Measurements from ENCODE around the gene MECR.

MECR gene

DNA sequence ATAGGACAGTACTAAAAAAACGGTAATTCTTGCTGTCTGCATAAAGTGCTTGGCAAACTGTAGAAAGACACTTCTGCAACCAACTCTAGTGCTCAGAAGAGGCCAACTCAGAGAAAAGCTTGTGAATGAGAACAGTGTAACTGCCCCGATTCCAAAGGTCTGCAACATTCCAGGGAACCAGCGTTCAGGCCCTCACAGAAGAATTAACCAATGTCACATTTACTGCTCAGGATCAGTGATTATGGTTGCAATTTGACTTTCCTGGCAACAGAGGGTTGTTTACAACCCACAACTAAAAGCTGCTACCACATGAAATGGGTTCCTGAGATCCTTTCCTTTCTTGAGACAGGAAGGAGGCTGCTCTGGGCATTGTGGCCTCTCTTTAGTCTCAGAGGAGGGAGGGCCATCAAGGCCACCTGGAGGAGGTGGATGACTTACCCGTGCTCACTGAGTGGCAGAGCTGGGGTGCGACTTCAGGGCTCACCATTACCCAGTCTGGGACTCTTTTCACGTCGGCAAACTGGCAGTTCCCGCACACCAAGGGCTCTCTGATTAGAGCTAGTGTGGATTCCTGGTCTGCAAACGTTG, 64.3 kb downstream of the MECR start:
- H3K4me3 ChIP-seq (replicated peaks in 1 of 2; ENCODE audit: low read depth in 2 of 2, low read length in 2 of 2), result no peak overlapping the region
- TF ChIP-seq, protein P1, sequence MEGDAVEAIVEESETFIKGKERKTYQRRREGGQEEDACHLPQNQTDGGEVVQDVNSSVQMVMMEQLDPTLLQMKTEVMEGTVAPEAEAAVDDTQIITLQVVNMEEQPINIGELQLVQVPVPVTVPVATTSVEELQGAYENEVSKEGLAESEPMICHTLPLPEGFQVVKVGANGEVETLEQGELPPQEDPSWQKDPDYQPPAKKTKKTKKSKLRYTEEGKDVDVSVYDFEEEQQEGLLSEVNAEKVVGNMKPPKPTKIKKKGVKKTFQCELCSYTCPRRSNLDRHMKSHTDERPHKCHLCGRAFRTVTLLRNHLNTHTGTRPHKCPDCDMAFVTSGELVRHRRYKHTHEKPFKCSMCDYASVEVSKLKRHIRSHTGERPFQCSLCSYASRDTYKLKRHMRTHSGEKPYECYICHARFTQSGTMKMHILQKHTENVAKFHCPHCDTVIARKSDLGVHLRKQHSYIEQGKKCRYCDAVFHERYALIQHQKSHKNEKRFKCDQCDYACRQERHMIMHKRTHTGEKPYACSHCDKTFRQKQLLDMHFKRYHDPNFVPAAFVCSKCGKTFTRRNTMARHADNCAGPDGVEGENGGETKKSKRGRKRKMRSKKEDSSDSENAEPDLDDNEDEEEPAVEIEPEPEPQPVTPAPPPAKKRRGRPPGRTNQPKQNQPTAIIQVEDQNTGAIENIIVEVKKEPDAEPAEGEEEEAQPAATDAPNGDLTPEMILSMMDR (IDR thresholded peaks at IDR 0.05; ENCODE audit: low read depth, low read length), result no peak
- DNase-seq (ENCODE audit: low read depth in 2 of 2), result no peak

DNA sequence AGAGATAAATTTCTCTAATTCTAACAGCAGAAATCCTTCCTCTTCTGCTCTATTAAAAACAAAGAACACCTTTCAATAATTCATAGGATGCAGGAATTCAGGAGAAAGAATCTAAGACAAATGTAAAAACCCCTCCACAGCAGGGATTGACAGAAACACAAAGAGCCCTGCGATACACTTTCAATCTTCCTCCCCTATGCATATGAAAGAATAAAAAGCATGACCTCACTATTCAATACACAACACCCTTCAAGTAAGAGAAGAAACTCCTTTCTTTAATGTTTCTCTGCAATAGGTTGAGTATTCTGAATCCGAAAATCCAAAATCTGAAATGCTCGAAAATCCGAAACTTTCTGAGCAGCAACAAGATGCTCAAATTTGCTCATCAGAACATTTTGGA, 66.1 kb downstream of the MECR start:
- H3K4me3 ChIP-seq (replicated peaks in 1 of 2; ENCODE audit: low read depth in 2 of 2, low read length in 2 of 2), result no peak overlapping the region
- TF ChIP-seq, protein P1 (IDR thresholded peaks at IDR 0.05; ENCODE audit: low read depth, low read length), result no peak
- DNase-seq (ENCODE audit: low read depth in 2 of 2), result no peak

DNA sequence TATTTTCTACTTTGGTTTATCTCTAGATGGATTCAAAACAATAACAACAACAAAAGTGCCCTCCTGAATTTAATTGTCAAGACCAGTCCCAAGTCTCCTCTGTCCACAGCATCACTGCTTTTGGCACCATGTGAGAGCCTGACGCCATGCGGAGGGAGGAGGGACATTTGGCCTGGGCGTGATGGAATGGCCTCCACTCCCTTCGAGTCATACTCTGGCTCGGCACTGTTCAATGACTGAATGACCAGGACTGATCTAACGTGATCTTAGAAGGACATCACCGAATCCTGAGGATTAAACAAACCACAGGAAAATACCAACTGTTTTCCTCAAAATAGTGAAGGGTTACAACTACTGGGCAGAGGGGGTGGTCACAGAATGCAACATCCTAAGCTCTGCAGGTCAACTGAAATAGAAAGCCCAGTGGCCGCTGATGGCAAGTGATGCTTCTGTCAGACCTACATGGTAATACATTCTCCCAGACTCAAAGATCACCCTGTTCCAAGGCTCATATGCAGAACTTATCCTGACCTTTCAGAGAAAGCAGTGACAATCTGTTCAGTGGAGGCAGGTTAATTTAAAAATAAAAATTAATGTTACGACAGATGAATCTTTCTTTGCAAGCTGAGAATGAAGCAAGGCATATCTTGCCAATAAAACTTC, 68.1 kb downstream of the MECR start:
- TF ChIP-seq, protein P1 (IDR thresholded peaks at IDR 0.05; ENCODE audit: low read depth, low read length), result no peak
- H3K4me3 ChIP-seq (replicated peaks in 1 of 2; ENCODE audit: low read depth in 2 of 2, low read length in 2 of 2), result no peak overlapping the region
- DNase-seq (ENCODE audit: low read depth in 2 of 2), result peak in 1 of 2 donors; percentile 42

DNA sequence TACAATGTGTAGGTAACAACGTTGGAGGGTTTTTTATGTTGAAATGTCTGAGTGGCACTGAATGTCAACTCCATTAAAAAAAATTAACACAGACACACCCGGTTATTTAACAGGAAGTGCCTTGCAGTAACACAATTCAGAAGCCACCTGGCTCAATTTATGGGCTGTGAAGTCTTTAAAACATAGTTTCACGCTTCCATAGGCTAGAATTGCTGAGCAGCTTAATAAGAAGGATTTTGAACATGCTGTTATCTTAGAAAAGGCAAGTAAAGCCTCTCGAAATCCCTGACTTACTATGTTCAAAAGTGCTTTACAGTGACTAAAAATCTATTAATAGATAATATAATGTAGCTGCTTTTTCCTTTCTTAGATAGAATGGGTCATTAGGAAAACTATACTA, 68.7 kb downstream of the MECR start:
- DNase-seq (ENCODE audit: low read depth in 2 of 2), result no peak
- no peak overlapping the region for H3K4me3 ChIP-seq (replicated peaks in 1 of 2; ENCODE audit: low read depth in 2 of 2, low read length in 2 of 2)
- TF ChIP-seq, protein P1 (IDR thresholded peaks at IDR 0.05; ENCODE audit: low read depth, low read length), result no peak

DNA sequence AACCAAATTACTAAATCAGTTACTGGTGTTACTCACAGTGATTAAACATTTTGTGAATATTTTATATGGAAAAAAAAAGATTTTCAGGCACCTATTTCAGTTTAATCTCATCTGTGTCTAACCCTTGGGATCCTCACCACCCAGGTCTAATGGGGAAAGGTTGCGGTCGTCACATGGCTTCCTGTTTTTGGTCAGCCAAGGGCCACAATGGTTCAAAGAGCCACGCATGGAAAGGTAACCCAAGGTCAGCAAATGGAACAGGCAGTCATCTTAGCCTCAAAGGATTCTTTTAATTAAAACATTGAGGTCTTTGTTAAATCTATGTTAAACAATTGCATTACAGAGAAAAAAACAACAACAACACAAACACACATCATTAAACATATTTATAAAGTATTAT, 71.0 kb downstream of the MECR start:
- no peak for DNase-seq (ENCODE audit: low read depth in 2 of 2)
- TF ChIP-seq, protein P1 (IDR thresholded peaks at IDR 0.05; ENCODE audit: low read depth, low read length), result no peak
- no peak overlapping the region for H3K4me3 ChIP-seq (replicated peaks in 1 of 2; ENCODE audit: low read depth in 2 of 2, low read length in 2 of 2)

DNA sequence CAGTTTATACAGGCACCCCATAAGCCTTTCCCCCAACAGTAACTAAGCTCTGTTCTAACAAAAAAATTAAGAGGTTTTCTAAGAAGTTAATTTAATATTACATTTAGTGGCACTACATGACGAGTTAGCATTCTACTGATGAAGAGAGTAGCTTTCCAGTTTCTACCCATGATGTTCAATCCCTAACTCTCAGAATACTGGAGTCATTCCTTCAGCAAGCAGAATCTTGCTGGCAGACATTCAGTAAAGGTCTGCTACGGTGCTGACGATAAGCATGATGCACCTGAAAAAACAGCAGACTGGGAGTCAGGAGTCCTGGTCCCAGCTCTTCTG, 73.5 kb downstream of the MECR start:
- TF ChIP-seq, protein P1 (IDR thresholded peaks at IDR 0.05; ENCODE audit: low read depth, low read length), result no peak
- DNase-seq (ENCODE audit: low read depth in 2 of 2), result no peak
- no peak overlapping the region for H3K4me3 ChIP-seq (replicated peaks in 1 of 2; ENCODE audit: low read depth in 2 of 2, low read length in 2 of 2)

All from cardiac fibroblast (primary cell).